Vagina (tissue), 2 donors: Measurements from ENCODE around the gene MYOC. TPM values are rescaled to one million over a fixed set of nuclear protein-coding genes. Genes with fewer than 3 reads are reported as not detected.
A peak's percentile ranks its signal among the peaks of the same experiment; 100 is the strongest.

Source experiments
- DNase-seq, 2 donors: peaks; one replicate each; pipeline ENCODE4 v3.0.0-alpha.2; 2017; ENCODE audit errors: extremely low spot score in 2 of 2
- H3K27ac ChIP-seq: fragments of 200-600 bp; sonication (generic); one replicate; pipeline ENCODE4 v1.5.1; 2019
- H3K27me3 ChIP-seq: fragments of 200-600 bp; sonication (generic); one replicate; pipeline ENCODE4 v1.5.1; 2019
- H3K36me3 ChIP-seq, 2 donors: fragments of 200-600 bp; sonication (generic); one replicate each; pipeline ENCODE4 v1.5.1; 2017 to 2019
- H3K4me1 ChIP-seq: fragments of 200-600 bp; sonication (generic); one replicate; pipeline ENCODE4 v1.5.1; 2019
- H3K4me3 ChIP-seq, 2 donors: fragments of 200-600 bp; sonication (generic); 1 replicate in 1 of 2; 2 replicates in 1 of 2; pipeline ENCODE4 v1.5.1; 2016 to 2019
- H3K9me3 ChIP-seq: fragments of 200-600 bp; sonication (generic); one replicate; pipeline ENCODE4 v1.5.1; 2019
- POLR2A ChIP-seq, 2 donors: fragments of 450-650 bp; IDR thresholded peaks; one replicate each; pipeline ENCODE4 v1.6.1; 2017; ENCODE audit warnings: antibody characterized with exemption in 2 of 2, mild to moderate bottlenecking in 2 of 2, moderate library complexity in 2 of 2
- POLR2AphosphoS5 ChIP-seq, 2 donors: sonication (generic); formaldehyde crosslinking; IDR thresholded peaks; one replicate each; pipeline ENCODE4 v1.9.0; 2017; ENCODE audit warnings: antibody characterized with exemption in 2 of 2, mild to moderate bottlenecking in 2 of 2, low read depth in 1 of 2; ENCODE audit not compliant: insufficient read depth in 1 of 2
- intact Hi-C: fragments of 100-400 bp; cut with DNase I; formaldehyde crosslinking; loops from one replicate; pipeline ENCODE4 v1.15.1; 2023
- total RNA-seq: library from RNA; depleted of rRNA; stranded (reverse); fragments of >200 nt; gene quantifications from one replicate; pipeline ENCODE4 v1.2.3, GENCODE V29; 2016
- TF ChIP-seq, protein P1 (sequence below), 3 experiments: fragments of 450-650 bp in 2 of 3; fragments of 200-600 bp in 1 of 3; sonication (generic) in 1 of 3; IDR thresholded peaks; one replicate each; pipeline ENCODE4 v1.5.1; 2017 to 2019; ENCODE audit warnings: antibody characterized with exemption in 3 of 3, mild to moderate bottlenecking in 2 of 3, moderate library complexity in 2 of 3

MYOC gene
- total RNA-seq, 1 donor from 2014 or later = 19.4 TPM

DNA sequence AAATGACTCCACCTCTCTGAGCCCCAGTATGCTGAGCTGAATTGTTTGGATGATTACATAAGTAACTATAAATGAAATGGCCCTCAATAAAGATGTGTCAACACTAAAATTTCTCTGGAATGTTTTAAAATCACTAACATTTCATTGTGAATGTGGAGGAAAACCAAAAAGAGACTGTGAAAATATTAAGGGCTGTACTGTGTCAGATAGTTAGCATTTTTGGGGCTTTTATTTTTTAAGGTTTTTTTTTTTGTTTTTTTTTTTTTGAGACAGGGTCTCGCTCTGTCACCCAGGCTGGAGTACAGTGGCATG lies 6.3 kb downstream of the MYOC start:
- intact Hi-C loops = loop anchor here (10.0 kb wide), 1 partner anchor 69 kb away; no protein-coding TSS in a partner anchor
- peak overlapping the region; percentile 81 for H3K27ac ChIP-seq

DNA sequence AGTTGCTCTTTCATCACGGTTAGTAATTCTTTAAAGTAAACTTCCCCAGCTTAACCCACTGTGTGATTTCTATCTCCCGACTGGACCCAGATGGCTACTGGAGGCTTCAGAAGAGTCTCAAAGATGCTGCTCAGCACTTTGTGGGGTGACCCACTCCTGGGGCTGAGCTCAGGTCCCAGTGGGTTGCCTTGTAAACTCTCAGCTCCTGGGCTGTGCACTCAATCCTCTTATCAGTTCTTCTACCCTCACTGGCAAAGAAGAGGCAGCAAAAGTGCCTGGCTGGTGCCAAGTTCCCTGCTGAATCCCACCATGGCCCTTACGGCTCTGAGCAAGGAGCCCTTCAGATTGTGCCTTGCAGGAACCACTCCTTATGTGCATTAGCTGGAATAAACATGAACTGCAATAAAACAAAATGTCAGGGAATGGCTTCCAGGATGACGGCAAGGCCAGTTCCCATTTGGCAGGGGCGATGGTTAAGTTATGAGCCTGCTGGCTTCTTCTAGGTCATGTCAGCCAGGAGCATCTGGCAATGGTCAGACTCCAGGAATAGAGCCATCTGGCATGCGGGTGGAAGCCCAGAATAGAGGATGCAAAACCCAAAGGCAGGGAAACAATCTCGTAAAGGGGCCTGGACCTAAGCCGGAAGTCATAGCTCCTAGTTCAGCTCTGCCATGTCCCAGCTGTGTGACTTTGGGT lies 6.8 kb downstream of the MYOC start:
- H3K4me1 ChIP-seq = peaks cover 20% of the 10 kb centered on the region
- no peaks in the 10 kb centered on the region for H3K27me3 ChIP-seq
- H3K9me3 ChIP-seq = no peaks in the 10 kb centered on the region
- intact Hi-C loops = loop anchor here (10.0 kb wide), 1 partner anchor 69 kb away; no protein-coding TSS in a partner anchor
- no peak overlapping the region for H3K4me3 ChIP-seq
- no peaks in the 10 kb centered on the region for H3K36me3 ChIP-seq
- peak overlapping the region; percentile 81 for H3K27ac ChIP-seq
- peak in 1 of 2 donors; percentile 74 for TF ChIP-seq POLR2AphosphoS5 (IDR thresholded peaks at IDR 0.05; ENCODE audit: insufficient read depth in 1 of 2, low read depth in 1 of 2)
- TF ChIP-seq, protein P1, sequence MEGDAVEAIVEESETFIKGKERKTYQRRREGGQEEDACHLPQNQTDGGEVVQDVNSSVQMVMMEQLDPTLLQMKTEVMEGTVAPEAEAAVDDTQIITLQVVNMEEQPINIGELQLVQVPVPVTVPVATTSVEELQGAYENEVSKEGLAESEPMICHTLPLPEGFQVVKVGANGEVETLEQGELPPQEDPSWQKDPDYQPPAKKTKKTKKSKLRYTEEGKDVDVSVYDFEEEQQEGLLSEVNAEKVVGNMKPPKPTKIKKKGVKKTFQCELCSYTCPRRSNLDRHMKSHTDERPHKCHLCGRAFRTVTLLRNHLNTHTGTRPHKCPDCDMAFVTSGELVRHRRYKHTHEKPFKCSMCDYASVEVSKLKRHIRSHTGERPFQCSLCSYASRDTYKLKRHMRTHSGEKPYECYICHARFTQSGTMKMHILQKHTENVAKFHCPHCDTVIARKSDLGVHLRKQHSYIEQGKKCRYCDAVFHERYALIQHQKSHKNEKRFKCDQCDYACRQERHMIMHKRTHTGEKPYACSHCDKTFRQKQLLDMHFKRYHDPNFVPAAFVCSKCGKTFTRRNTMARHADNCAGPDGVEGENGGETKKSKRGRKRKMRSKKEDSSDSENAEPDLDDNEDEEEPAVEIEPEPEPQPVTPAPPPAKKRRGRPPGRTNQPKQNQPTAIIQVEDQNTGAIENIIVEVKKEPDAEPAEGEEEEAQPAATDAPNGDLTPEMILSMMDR (IDR thresholded peaks at IDR 0.05) = no peak
- peak in 1 of 2 donors; percentile 95 for DNase-seq

More for the DNA sequence above, 6.3 kb downstream of the MYOC start:
- peaks cover 20% of the 10 kb centered on the region for H3K4me1 ChIP-seq
- no peaks in the 10 kb centered on the region for H3K27me3 ChIP-seq
- TF ChIP-seq, protein P1 (IDR thresholded peaks at IDR 0.05) = no peak
- TF ChIP-seq POLR2AphosphoS5 (IDR thresholded peaks at IDR 0.05; ENCODE audit: insufficient read depth in 1 of 2, low read depth in 1 of 2) = no peak
- TF ChIP-seq POLR2A (IDR thresholded peaks at IDR 0.05) = no peak
- H3K36me3 ChIP-seq = no peaks in the 10 kb centered on the region
- DNase-seq = no peak
- H3K9me3 ChIP-seq = no peaks in the 10 kb centered on the region
- H3K4me3 ChIP-seq = no peak overlapping the region

DNA sequence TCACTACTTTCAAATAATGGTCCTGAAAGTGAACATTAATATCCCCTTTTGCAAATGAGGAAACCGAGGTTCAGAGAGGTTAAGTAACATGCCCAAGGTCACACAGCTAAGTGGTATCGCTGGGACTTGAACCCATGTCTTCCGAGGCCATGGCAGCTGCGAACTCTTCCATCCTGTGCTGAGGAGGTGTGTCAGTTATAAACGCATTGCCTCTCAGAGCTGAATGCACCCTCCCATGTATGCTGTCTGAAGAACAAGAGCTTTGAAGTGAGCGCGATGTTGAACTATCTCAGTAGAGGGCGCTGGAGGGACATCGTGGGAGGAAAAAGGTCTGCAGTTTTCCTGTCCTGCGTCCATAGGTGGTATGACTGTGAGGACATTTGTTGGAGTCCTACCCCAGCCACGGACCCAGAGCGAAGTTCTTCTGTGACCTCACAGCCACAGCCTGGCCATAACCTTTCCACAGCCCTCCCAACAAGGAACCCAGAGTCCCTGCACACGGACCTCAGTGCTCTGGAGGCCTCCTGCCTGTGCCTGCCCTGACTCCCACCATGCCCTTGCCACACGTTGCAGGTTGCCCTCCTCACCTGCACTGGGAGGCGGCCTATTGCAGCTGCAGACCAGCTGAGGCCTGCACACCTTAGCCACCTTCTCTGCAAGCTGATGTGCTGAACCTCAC lies 7.5 kb downstream of the MYOC start:
- TF ChIP-seq, protein P1 (IDR thresholded peaks at IDR 0.05) = peak; percentile 46 to 81 (median 59)
- peak in 1 of 2 donors; percentile 14 for TF ChIP-seq POLR2AphosphoS5 (IDR thresholded peaks at IDR 0.05; ENCODE audit: insufficient read depth in 1 of 2, low read depth in 1 of 2)
- TF ChIP-seq POLR2A (IDR thresholded peaks at IDR 0.05) = no peak
- DNase-seq = no peak
- Histone ChIP-seq H3K27ac (peak overlapping the region; percentile 81), H3K9me3 (no peaks in the 10 kb centered on the region), H3K4me1 (peaks cover 20% of the 10 kb centered on the region), H3K36me3 (no peaks in the 10 kb centered on the region), H3K27me3 (no peaks in the 10 kb centered on the region), H3K4me3 (no peak overlapping the region)
- intact Hi-C loops = loop anchor here (10.0 kb wide), 1 partner anchor 70 kb away; no protein-coding TSS in a partner anchor

DNA sequence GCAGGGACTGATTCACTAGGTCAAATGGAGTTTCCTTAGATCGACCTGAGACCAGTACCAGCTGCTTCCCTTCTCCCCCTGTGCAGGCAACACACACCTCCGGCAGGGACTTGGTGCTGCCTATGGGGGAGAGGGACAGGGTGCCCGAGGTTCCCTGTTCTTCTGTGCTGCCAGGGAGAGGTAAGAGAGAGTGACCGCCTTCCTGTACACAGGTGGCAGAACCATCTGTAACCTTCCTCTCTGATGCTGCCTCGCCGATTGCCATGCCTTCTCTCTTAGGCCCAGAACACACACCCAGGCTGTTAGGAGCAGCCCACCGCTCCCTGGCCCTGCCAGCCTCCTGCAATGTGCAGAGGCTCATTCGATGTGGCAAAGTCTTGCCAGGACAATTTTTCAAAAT lies 9.3 kb downstream of the MYOC start:
- intact Hi-C loops = loop anchor here (10.0 kb wide), 1 partner anchor 72 kb away; no protein-coding TSS in a partner anchor
- no peaks in the 10 kb centered on the region for H3K36me3 ChIP-seq
- H3K27ac ChIP-seq = no peak overlapping the region
- TF ChIP-seq, protein P1 (IDR thresholded peaks at IDR 0.05) = no peak
- no peak for TF ChIP-seq POLR2AphosphoS5 (IDR thresholded peaks at IDR 0.05; ENCODE audit: insufficient read depth in 1 of 2, low read depth in 1 of 2)
- no peak for TF ChIP-seq POLR2A (IDR thresholded peaks at IDR 0.05)
- no peaks in the 10 kb centered on the region for H3K9me3 ChIP-seq
- H3K27me3 ChIP-seq = no peaks in the 10 kb centered on the region
- H3K4me1 ChIP-seq = peaks cover 20% of the 10 kb centered on the region
- DNase-seq = no peak
- H3K4me3 ChIP-seq = no peak overlapping the region

DNA sequence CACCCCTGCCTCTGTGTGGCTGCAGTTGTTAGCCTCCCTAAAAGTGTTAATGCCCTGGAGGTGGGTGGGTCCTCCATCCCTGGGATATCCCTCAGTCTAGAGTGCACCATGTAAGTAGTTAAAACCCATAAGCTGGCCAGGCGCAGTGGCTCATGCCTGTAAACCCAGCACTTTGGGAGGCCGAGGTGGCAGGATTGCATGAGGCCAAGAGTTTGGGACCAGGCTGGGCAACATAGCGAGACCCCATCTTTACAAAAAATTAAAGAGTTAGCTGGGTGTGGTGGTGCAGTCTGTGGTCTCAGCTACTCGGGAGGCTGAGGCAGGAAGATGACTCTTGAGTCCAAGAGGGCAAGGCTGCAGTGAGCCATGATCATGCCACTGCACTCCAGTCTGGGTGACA lies 10.3 kb downstream of the MYOC start:
- Histone ChIP-seq H3K4me3 (no peak overlapping the region), H3K4me1 (peaks cover 18% of the 10 kb centered on the region), H3K9me3 (no peaks in the 10 kb centered on the region), H3K27me3 (no peaks in the 10 kb centered on the region), H3K27ac (no peak overlapping the region), H3K36me3 (no peaks in the 10 kb centered on the region)
- DNase-seq = no peak
- TF ChIP-seq, protein P1 (IDR thresholded peaks at IDR 0.05) = no peak
- no peak for TF ChIP-seq POLR2A (IDR thresholded peaks at IDR 0.05)
- no peak for TF ChIP-seq POLR2AphosphoS5 (IDR thresholded peaks at IDR 0.05; ENCODE audit: insufficient read depth in 1 of 2, low read depth in 1 of 2)
- intact Hi-C loops = loop anchor here (10.0 kb wide), 1 partner anchor 73 kb away; no protein-coding TSS in a partner anchor
